ENCODE measurements around the gene MRI1. TPM values are rescaled to one million over a fixed set of nuclear protein-coding genes. Genes with fewer than 3 reads are reported as not detected.
A peak's percentile ranks its signal among the peaks of the same experiment; 100 is the strongest.

Gene MRI1
- total RNA-seq, 1 experiment from 2014 or later = 29.9 TPM

GRCh38 chr19:13819238-13819637 lies 54.9 kb downstream of the MRI1 start:
- DNase-seq (ENCODE audit: low spot score) (no peak), ATAC-seq (no peak)
- CTCF ChIA-PET = interaction anchor here (1.0 to 1.2 kb wide), 2 partner anchors 14 to 43 kb away, joined by 5 read pairs; no protein-coding TSS in a partner anchor
- H3K4me3 Mint-ChIP-seq = no peak overlapping the region
- no peak overlapping the region for H3K27ac Mint-ChIP-seq
- peaks cover 29% of the 10 kb centered on the region for H3K36me3 Mint-ChIP-seq
- H3K27me3 Mint-ChIP-seq (ENCODE audit: low read depth) = no peaks in the 10 kb centered on the region
- POLR2A ChIA-PET = interaction anchor here (1.3 kb wide), 1 partner anchor 24 kb away, joined by 3 read pairs; the partner anchor contains the start of gene ZSWIM4
- H3K4me1 Mint-ChIP-seq = 0 out of 2 replicates have a peak, but pooled peaks cover 3% of the 10 kb centered on the region
- H3K9me3 Mint-ChIP-seq = no peaks in the 10 kb centered on the region
- TF ChIP-seq ZNF232 (CRISPR knock-in tag; IDR thresholded peaks at IDR 0.05) = no peak

GRCh38 chr19:13821292-13821691 lies 57.0 kb downstream of the MRI1 start:
- H3K9me3 Mint-ChIP-seq = no peaks in the 10 kb centered on the region
- no peak for DNase-seq (ENCODE audit: low spot score)

GRCh38 chr19:13823256-13823655 lies 58.9 kb downstream of the MRI1 start:
- no peaks in the 10 kb centered on the region for H3K9me3 Mint-ChIP-seq
- TF ChIP-seq ZNF425 (CRISPR knock-in tag; conservative IDR thresholded peaks at IDR 0.05) (no peak), JAZF1 (CRISPR knock-in tag; IDR thresholded peaks at IDR 0.05) (no peak), CREB1 (CRISPR knock-in tag; IDR thresholded peaks at IDR 0.05) (no peak), ZNF423 (CRISPR knock-in tag; IDR thresholded peaks at IDR 0.05) (no peak), FOXP4 (CRISPR knock-in tag; IDR thresholded peaks at IDR 0.05) (no peak)
- H3K27me3 Mint-ChIP-seq (ENCODE audit: low read depth) = no peaks in the 10 kb centered on the region
- no peak for ATAC-seq
- peaks cover 17% of the 10 kb centered on the region for H3K4me1 Mint-ChIP-seq
- no peak overlapping the region; the same call in 1 of the 2 replicates for H3K27ac Mint-ChIP-seq
- peaks cover 30% of the 10 kb centered on the region for H3K36me3 Mint-ChIP-seq
- ChIA-PET CTCF (interaction anchor here (1.8 kb wide), 1 partner anchor 39 kb away, joined by 4 read pairs; no protein-coding TSS in a partner anchor), POLR2A (no interaction called here)
- no peak for DNase-seq (ENCODE audit: low spot score)
- no peak overlapping the region for H3K4me3 Mint-ChIP-seq

More at GRCh38 chr19:13821292-13821691, 57.0 kb downstream of the MRI1 start:
- Mint-ChIP-seq H3K36me3 (peaks cover 24% of the 10 kb centered on the region), H3K4me3 (no peak overlapping the region), H3K4me1 (peaks cover 9% of the 10 kb centered on the region), H3K27me3 (ENCODE audit: low read depth) (no peaks in the 10 kb centered on the region), H3K27ac (no peak overlapping the region)
- CTCF ChIA-PET = interaction anchor here (1.4 kb wide), 1 partner anchor 17 kb away, joined by 5 read pairs; no protein-coding TSS in a partner anchor
- POLR2A ChIA-PET = no interaction called here
- TF ChIP-seq NFE2L1 (CRISPR knock-in tag; IDR thresholded peaks at IDR 0.05) (no peak), ZNF121 (CRISPR knock-in tag; IDR thresholded peaks at IDR 0.05) (peak; percentile 41; the same call in 1 of the 2 replicates)
- no peak for ATAC-seq

Other genes starting within 250 kb of the MRI1 start
- 102 to 112 TPM (median 110 TPM) in 3 replicates for gene C19orf53, start 9.9 kb downstream of the MRI1 start, total RNA-seq (2021)
- gene ZSWIM4, start 30.9 kb downstream of the MRI1 start, total RNA-seq (2021) = 33.4 to 35.5 TPM (median 34.2 TPM) in 3 replicates
- 0.66 to 1.1 TPM (median 0.71 TPM) in 3 replicates for gene NANOS3, start 112.6 kb downstream of the MRI1 start, total RNA-seq (2021)
- 5.0 to 7.2 TPM (median 6.4 TPM) in 3 replicates for gene BRME1, start 141.6 kb downstream of the MRI1 start, total RNA-seq (2021)
- 36.6 to 44.2 TPM (median 42.2 TPM) in 3 replicates for gene CC2D1A, start 141.7 kb downstream of the MRI1 start, total RNA-seq (2021)
- gene PODNL1, start 173.9 kb downstream of the MRI1 start, total RNA-seq (2021) = 1.1 to 1.4 TPM (median 1.4 TPM) in 3 replicates
- 82.9 to 89.0 TPM (median 83.3 TPM) in 3 replicates for gene DCAF15, start 188.0 kb downstream of the MRI1 start, total RNA-seq (2021)
- 20.4 to 23.2 TPM (median 21.4 TPM) in 3 replicates for gene RFX1, start 241.8 kb downstream of the MRI1 start, total RNA-seq (2021)